HepG2 (cell line): ENCODE measurements around the gene CS.

Experiments used
- EEA1 ChIP-seq: sonication (generic); formaldehyde crosslinking; IDR thresholded peaks from 2 replicates; pipeline ENCODE4 v1.5.1; 2020; ENCODE audit warnings: mild to moderate bottlenecking, missing genetic modification reagents, borderline replicate concordance
- EZH2 ChIP-seq: conservative IDR thresholded peaks from 2 replicates; pipeline ENCODE4 v1.6.1; 2012; ENCODE audit warnings: mild to moderate bottlenecking, low read depth, low read length, moderate library complexity
- FOXP1 ChIP-seq, 2 experiments: fragments of 450-650 bp in 1 of 2; IDR thresholded peaks; 2 replicates each; pipeline ENCODE4 v1.6.1; 2017 to 2018; ENCODE audit warnings: antibody characterized with exemption in 1 of 2
- MATR3 ChIP-seq: sonication (generic); formaldehyde crosslinking; IDR thresholded peaks from 2 replicates; pipeline ENCODE4 v1.4.0; 2020; ENCODE audit warnings: missing genetic modification reagents
- NFIC ChIP-seq: IDR thresholded peaks from 2 replicates; pipeline ENCODE4 v1.6.1; 2012; ENCODE audit warnings: mild to moderate bottlenecking, low read length, inconsistent platforms
- PHF8 ChIP-seq: sonication (generic); formaldehyde crosslinking; IDR thresholded peaks from 2 replicates; pipeline ENCODE4 v1.5.0; 2020; ENCODE audit warnings: missing genetic modification reagents
- POLR2AphosphoS5 ChIP-seq: IDR thresholded peaks from 2 replicates; pipeline ENCODE4 v1.6.1; 2012; ENCODE audit warnings: low read depth, low read length
- RBM22 ChIP-seq: fragments of 200-400 bp; formaldehyde crosslinking; optimal IDR thresholded peaks from 2 replicates; pipeline ENCODE3; 2017; ENCODE audit warnings: mild to moderate bottlenecking, low read length, moderate library complexity
- RXRA ChIP-seq: sonication (generic); formaldehyde crosslinking; IDR thresholded peaks from 2 replicates; pipeline ENCODE4 v1.5.1; 2020; ENCODE audit warnings: missing genetic modification reagents
- TCF12 ChIP-seq, 2 experiments: fragments of 450-650 bp in 1 of 2; sonication (generic) in 1 of 2; formaldehyde crosslinking in 1 of 2; IDR thresholded peaks; 2 replicates each; pipeline versions ENCODE4 v1.6.1 to v1.8.0; 2017 to 2022; ENCODE audit warnings: antibody characterized with exemption in 1 of 2, mild to moderate bottlenecking in 1 of 2, missing genetic modification reagents in 1 of 2, moderate library complexity in 1 of 2
- TF ChIP-seq, protein P1 (sequence below): IDR thresholded peaks from 2 replicates; pipeline ENCODE4 v1.6.1; 2016; ENCODE audit warnings: low read depth
- TF ChIP-seq, protein P2 (sequence below): sonication (generic); formaldehyde crosslinking; IDR thresholded peaks from 2 replicates; pipeline ENCODE4 v1.8.0; 2022; ENCODE audit warnings: missing genetic modification reagents, mild to moderate bottlenecking, borderline replicate concordance
- TF ChIP-seq, protein P3 (sequence below): sonication (generic); formaldehyde crosslinking; IDR thresholded peaks from 2 replicates; pipeline ENCODE4 v1.9.0; 2021; ENCODE audit warnings: missing genetic modification reagents, borderline replicate concordance
- TF ChIP-seq, protein P4 (sequence below): sonication (generic); formaldehyde crosslinking; IDR thresholded peaks from 2 replicates; pipeline ENCODE4 v1.5.0; 2020; ENCODE audit warnings: mild to moderate bottlenecking, missing genetic modification reagents, moderate library complexity

DNA sequence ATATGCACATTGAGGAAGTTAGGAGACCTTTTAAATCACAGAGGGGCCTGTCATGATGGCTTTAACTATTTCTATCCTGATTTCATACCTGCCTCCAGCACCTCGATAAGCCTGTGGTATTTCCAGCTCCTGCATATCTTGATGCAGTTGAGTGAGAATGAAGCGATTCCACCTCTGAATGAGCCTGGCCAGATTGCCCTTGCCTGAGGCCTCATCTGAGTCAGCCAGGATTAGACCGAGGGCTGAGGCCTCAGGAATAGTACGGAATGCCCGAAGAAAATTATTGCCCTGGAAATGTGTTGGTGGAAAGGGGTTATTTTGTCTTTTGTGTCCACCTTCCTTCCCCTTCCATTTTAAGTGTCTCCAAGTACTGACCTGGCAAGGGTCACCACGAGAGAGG lies 24.1 kb upstream of the CS start:
- TF ChIP-seq, protein P1, sequence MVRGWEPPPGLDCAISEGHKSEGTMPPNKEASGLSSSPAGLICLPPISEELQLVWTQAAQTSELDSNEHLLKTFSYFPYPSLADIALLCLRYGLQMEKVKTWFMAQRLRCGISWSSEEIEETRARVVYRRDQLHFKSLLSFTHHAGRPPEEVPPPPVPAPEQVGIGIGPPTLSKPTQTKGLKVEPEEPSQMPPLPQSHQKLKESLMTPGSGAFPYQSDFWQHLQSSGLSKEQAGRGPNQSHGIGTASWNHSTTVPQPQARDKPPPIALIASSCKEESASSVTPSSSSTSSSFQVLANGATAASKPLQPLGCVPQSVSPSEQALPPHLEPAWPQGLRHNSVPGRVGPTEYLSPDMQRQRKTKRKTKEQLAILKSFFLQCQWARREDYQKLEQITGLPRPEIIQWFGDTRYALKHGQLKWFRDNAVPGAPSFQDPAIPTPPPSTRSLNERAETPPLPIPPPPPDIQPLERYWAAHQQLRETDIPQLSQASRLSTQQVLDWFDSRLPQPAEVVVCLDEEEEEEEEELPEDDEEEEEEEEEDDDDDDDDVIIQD (CRISPR knock-in tag), result no peak
- TF ChIP-seq, protein P2, sequence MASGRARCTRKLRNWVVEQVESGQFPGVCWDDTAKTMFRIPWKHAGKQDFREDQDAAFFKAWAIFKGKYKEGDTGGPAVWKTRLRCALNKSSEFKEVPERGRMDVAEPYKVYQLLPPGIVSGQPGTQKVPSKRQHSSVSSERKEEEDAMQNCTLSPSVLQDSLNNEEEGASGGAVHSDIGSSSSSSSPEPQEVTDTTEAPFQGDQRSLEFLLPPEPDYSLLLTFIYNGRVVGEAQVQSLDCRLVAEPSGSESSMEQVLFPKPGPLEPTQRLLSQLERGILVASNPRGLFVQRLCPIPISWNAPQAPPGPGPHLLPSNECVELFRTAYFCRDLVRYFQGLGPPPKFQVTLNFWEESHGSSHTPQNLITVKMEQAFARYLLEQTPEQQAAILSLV (CRISPR knock-in tag), result no peak
- TF ChIP-seq EZH2, result no peak
- TF ChIP-seq, protein P3, sequence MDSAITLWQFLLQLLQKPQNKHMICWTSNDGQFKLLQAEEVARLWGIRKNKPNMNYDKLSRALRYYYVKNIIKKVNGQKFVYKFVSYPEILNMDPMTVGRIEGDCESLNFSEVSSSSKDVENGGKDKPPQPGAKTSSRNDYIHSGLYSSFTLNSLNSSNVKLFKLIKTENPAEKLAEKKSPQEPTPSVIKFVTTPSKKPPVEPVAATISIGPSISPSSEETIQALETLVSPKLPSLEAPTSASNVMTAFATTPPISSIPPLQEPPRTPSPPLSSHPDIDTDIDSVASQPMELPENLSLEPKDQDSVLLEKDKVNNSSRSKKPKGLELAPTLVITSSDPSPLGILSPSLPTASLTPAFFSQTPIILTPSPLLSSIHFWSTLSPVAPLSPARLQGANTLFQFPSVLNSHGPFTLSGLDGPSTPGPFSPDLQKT, result no peak
- TF ChIP-seq POLR2AphosphoS5, result no peak
- no peak for TF ChIP-seq RBM22
- TF ChIP-seq, protein P4, sequence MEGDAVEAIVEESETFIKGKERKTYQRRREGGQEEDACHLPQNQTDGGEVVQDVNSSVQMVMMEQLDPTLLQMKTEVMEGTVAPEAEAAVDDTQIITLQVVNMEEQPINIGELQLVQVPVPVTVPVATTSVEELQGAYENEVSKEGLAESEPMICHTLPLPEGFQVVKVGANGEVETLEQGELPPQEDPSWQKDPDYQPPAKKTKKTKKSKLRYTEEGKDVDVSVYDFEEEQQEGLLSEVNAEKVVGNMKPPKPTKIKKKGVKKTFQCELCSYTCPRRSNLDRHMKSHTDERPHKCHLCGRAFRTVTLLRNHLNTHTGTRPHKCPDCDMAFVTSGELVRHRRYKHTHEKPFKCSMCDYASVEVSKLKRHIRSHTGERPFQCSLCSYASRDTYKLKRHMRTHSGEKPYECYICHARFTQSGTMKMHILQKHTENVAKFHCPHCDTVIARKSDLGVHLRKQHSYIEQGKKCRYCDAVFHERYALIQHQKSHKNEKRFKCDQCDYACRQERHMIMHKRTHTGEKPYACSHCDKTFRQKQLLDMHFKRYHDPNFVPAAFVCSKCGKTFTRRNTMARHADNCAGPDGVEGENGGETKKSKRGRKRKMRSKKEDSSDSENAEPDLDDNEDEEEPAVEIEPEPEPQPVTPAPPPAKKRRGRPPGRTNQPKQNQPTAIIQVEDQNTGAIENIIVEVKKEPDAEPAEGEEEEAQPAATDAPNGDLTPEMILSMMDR (CRISPR knock-in tag), result no peak
- TF ChIP-seq PHF8 (CRISPR knock-in tag), result no peak
- no peak for TF ChIP-seq NFIC
- no peak for TF ChIP-seq FOXP1 (IDR thresholded peaks at IDR 0.05)
- TF ChIP-seq FOXP1 (CRISPR knock-in tag; IDR thresholded peaks at IDR 0.05), result no peak
- TF ChIP-seq EEA1 (CRISPR knock-in tag), result no peak
- no peak for TF ChIP-seq RXRA (CRISPR knock-in tag)
- TF ChIP-seq MATR3 (CRISPR knock-in tag), result no peak
- no peak for TF ChIP-seq TCF12 (IDR thresholded peaks at IDR 0.05)
- TF ChIP-seq TCF12 (CRISPR knock-in tag; IDR thresholded peaks at IDR 0.05), result no peak
